ENCODE measurements around the gene DUSP1. TPM values are rescaled to one million over a fixed set of nuclear protein-coding genes. Genes with fewer than 3 reads are reported as not detected.

The DUSP1 gene
- total RNA-seq, 6 donors from 2014 or later: 568 to 1,492 (median 904) TPM

DNA sequence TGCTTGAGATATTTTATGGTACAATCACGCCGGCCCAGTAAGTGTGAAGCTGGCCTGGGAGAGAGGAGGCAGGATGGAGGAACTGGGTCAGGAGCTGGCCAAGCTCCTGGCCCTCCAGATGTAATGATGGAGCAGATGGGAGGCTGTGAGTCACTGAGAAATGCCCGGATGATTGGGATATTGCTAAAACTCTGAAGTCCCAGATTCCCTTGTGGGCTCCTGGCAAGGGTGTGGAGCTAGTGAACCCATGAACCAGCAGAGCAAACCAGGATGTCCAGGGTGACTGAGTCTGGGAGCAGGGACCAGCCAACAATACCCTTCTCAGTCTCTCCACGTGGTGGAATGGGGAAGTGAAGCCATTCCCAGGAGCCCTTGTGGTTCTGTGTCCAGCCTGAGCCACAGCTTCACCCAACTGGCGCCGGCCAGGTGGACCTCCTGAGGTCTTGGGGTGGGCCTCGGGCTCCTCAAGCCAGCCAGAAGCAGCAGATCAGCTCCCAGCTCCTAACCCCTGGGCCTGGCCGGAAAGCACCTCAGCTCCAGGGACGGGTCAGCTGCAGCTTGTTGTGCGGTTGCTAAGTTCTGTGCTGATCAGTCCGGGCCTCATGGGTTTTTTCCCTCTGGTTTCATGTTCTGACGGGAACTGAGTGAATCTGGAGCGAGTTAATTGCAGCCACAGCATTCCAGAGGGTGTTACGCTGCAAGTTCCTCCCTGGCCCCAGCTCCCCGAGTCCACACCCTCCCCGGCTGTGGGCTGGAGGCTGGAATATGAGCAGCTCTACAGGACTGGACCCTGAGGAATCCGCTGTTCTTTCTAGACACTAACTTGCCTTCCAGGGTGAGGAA, 37.6 kb downstream of the DUSP1 start:
- TF ChIP-seq POLR2AphosphoS5 (IDR thresholded peaks at IDR 0.05): peak; percentile 77 to 88
- TF ChIP-seq, protein P1, sequence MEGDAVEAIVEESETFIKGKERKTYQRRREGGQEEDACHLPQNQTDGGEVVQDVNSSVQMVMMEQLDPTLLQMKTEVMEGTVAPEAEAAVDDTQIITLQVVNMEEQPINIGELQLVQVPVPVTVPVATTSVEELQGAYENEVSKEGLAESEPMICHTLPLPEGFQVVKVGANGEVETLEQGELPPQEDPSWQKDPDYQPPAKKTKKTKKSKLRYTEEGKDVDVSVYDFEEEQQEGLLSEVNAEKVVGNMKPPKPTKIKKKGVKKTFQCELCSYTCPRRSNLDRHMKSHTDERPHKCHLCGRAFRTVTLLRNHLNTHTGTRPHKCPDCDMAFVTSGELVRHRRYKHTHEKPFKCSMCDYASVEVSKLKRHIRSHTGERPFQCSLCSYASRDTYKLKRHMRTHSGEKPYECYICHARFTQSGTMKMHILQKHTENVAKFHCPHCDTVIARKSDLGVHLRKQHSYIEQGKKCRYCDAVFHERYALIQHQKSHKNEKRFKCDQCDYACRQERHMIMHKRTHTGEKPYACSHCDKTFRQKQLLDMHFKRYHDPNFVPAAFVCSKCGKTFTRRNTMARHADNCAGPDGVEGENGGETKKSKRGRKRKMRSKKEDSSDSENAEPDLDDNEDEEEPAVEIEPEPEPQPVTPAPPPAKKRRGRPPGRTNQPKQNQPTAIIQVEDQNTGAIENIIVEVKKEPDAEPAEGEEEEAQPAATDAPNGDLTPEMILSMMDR (IDR thresholded peaks at IDR 0.05): peak in 3 of 6 experiments; percentile 14 to 41 (median 34)
- TF ChIP-seq POLR2A (IDR thresholded peaks at IDR 0.05): peak in 1 of 4 donors; percentile 53
- peak in 3 of 4 donors; percentile 34 to 67 (median 65) for TF ChIP-seq EP300 (IDR thresholded peaks at IDR 0.05)
- no peak overlapping the region for H3K4me3 ChIP-seq
- peak; percentile 83 to 87 for DNase-seq
- H3K4me1 ChIP-seq: peaks cover 18 to 36% (median 27%) of the 10 kb centered on the region in 4 donors
- no peaks in the 10 kb centered on the region for H3K36me3 ChIP-seq
- H3K9me3 ChIP-seq: no peaks in the 10 kb centered on the region
- H3K27ac ChIP-seq: peak overlapping the region; percentile 92 to 96 (median 92)
- peak; percentile 89 to 94 for ATAC-seq (ENCODE audit: low FRiP score in 2 of 2)
- no peaks in the 10 kb centered on the region for H3K27me3 ChIP-seq
- 37 to 49% methylated on average over 10 to 17 of the region's 17 CpGs for WGBS, 2 donors

DNA sequence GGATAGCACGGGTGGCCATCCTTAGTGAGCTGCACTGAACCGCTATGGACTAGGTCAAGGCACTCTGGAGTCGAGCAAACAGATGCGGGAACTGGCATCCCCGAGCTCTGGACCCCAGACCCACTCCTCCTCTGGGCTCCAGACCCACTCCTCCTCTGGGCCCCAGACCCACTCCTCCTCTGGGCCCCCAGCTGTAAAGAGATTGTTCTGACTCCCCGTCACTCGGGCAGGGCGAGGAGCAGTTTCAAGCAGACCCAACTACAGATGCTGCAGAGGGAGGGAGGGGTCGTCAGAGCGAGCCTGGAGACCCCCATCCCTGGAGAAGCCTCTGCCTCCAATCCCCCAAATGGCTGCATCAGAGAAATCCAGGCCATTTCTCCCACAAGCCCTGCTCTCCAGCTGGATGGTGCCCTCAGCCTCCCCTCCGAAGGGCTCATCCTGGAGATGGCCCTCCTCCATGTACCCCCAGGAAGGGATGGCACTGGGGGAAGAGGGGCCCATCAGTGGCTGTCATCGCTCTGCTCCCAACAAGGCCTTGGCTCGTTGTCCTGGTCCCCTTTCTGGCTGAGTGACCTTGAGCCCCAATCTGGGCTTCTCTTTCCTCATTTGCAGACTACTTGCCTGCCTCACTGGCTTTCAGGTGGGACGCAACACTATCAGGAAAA, 38.7 kb downstream of the DUSP1 start:
- Histone ChIP-seq H3K36me3 (no peaks in the 10 kb centered on the region), H3K4me3 (no peak overlapping the region), H3K27ac (peak overlapping the region; percentile 92 to 96 (median 92)), H3K27me3 (no peaks in the 10 kb centered on the region), H3K9me3 (no peaks in the 10 kb centered on the region), H3K4me1 (peaks cover 18 to 36% (median 27%) of the 10 kb centered on the region in 4 donors)
- DNase-seq: no peak
- 91 to 93% methylated on average over 12 to 14 of the region's 14 CpGs for WGBS, 2 donors
- TF ChIP-seq POLR2AphosphoS5 (IDR thresholded peaks at IDR 0.05) (no peak), POLR2A (IDR thresholded peaks at IDR 0.05) (no peak), EP300 (IDR thresholded peaks at IDR 0.05) (no peak)
- TF ChIP-seq, protein P1 (IDR thresholded peaks at IDR 0.05): no peak
- no peak for ATAC-seq (ENCODE audit: low FRiP score in 2 of 2)

DNA sequence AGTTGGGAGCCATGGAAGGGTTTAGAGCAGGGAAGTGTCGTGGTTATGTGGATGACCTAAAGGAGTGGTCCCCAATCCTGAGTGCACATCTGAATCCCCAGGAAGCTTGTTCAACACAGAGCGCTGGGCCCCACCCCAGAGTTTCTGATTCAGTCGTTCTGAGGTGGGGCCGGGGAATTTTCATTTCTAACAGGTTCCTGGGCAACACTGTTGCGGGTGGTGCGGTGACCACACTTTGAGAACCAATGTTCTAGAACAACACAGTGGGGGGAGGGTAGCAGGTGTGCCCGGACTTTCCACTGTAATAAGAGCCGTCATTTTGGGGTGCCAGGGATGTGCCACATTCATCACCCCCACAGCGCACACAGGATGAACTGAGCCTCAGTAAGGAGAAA, 39.3 kb downstream of the DUSP1 start:
- Histone ChIP-seq H3K4me1 (peaks cover 18 to 36% (median 27%) of the 10 kb centered on the region in 4 donors), H3K4me3 (no peak overlapping the region), H3K27ac (peak overlapping the region in 3 of 4 donors; percentile 92 to 96 (median 93)), H3K9me3 (no peaks in the 10 kb centered on the region), H3K36me3 (no peaks in the 10 kb centered on the region), H3K27me3 (no peaks in the 10 kb centered on the region)
- no peak for ATAC-seq (ENCODE audit: low FRiP score in 2 of 2)
- 75 to 80% methylated on average over 8 to 9 of the region's 9 CpGs for WGBS, 2 donors
- no peak for DNase-seq
- TF ChIP-seq POLR2AphosphoS5 (IDR thresholded peaks at IDR 0.05) (no peak), POLR2A (IDR thresholded peaks at IDR 0.05) (no peak), EP300 (IDR thresholded peaks at IDR 0.05) (no peak)
- TF ChIP-seq, protein P1 (IDR thresholded peaks at IDR 0.05): no peak

DNA sequence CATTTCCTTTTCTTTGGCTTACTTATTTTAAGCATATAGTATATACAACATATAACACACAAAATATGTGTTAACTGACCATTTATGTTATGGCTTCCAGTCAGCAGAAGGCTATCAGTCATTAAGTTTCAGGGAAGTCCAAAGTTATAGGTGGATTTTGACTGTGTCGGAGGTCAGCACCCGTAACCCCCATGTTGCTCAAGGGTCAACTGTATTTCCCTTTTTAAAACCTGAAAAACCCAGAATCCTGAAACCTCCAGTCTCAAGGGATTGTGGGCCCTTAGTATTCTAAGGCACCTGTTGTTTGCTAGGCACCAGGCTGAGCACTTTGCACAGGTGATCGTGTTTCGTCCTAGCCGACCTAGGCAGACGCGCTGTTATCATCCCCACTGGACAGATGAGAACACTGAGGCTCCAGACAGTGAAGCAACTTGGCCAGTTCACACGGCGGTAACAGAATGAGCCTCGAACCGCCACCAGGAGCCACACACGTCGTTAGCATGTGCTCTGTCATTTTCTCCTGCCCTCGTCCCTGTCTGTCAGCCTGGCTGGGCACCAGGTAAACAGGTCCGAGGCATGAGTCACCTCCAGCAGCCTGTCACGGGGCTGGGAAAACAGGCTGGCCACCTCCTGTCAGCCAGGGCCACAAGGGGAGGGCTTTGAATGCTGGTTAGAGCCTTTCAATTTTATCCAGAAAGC, 39.9 kb downstream of the DUSP1 start:
- WGBS, 2 donors: 71 to 80% methylated on average over 5 to 16 of the region's 16 CpGs
- DNase-seq: peak in 1 of 2 donors; percentile 85
- Histone ChIP-seq H3K27ac (peak overlapping the region in 3 of 4 donors; percentile 92 to 96 (median 93)), H3K4me1 (peaks cover 18 to 31% (median 25%) of the 10 kb centered on the region in 4 donors), H3K4me3 (no peak overlapping the region), H3K27me3 (no peaks in the 10 kb centered on the region), H3K9me3 (no peaks in the 10 kb centered on the region), H3K36me3 (no peaks in the 10 kb centered on the region)
- ATAC-seq (ENCODE audit: low FRiP score in 2 of 2): no peak
- TF ChIP-seq, protein P1 (IDR thresholded peaks at IDR 0.05): no peak
- TF ChIP-seq POLR2AphosphoS5 (IDR thresholded peaks at IDR 0.05) (peak in 1 of 2 donors; percentile 49), EP300 (IDR thresholded peaks at IDR 0.05) (peak in 1 of 4 donors; percentile 55)

Data from upper lobe of left lung (tissue), 6 donors.